Lung (tissue), 12 donors: ENCODE data around the gene CORO6. TPM values are rescaled to one million over a fixed set of nuclear protein-coding genes. Genes with fewer than 3 reads are reported as not detected.

ENCODE experiments used
- ATAC-seq: fragments of 200-7000 bp; cut with Tn5 transposase; one replicate; pipeline ENCODE4 v1.9.1; 2020; ENCODE audit warnings: moderate number of reproducible peaks; ENCODE audit not compliant: insufficient read depth, low FRiP score
- DNase-seq, 3 donors: peaks; one replicate each; pipeline ENCODE4 v3.0.0-alpha.2; 2013 to 2017
- H3K27ac ChIP-seq, 2 donors: one replicate each; pipeline ENCODE4 v1.5.1; 2013; ENCODE audit warnings: mild to moderate bottlenecking in 2 of 2, moderate library complexity in 2 of 2, control low read depth in 1 of 2, inconsistent platforms in 1 of 2, low read depth in 1 of 2, low read length in 1 of 2
- H3K27me3 ChIP-seq, 3 donors: one replicate each; pipeline ENCODE4 v1.5.1; 2013; ENCODE audit warnings: low read length in 2 of 3; ENCODE audit not compliant: control insufficient read depth in 3 of 3, insufficient read depth in 3 of 3
- H3K36me3 ChIP-seq, 4 donors: one replicate each; pipeline ENCODE4 v1.5.1; 2013; ENCODE audit warnings: low read length in 4 of 4, mild to moderate bottlenecking in 1 of 4, moderate library complexity in 1 of 4; ENCODE audit not compliant: control insufficient read depth in 4 of 4, insufficient read depth in 4 of 4
- H3K4me1 ChIP-seq, 5 donors: one replicate each; pipeline ENCODE4 v1.5.1; 2013; ENCODE audit warnings: low read length in 5 of 5, mild to moderate bottlenecking in 2 of 5, moderate library complexity in 1 of 5; ENCODE audit not compliant: control insufficient read depth in 5 of 5, insufficient read depth in 5 of 5
- H3K4me3 ChIP-seq: one replicate; pipeline ENCODE4 v1.5.1; 2013; ENCODE audit warnings: mild to moderate bottlenecking, control low read depth, moderate library complexity
- H3K9ac ChIP-seq, 2 donors: one replicate each; pipeline ENCODE4 v1.5.1; 2013; ENCODE audit warnings: low read length in 2 of 2, control low read depth in 1 of 2; ENCODE audit not compliant: insufficient read depth in 1 of 2
- H3K9me3 ChIP-seq, 4 donors: one replicate each; pipeline ENCODE4 v1.5.1; 2013; ENCODE audit warnings: low read length in 3 of 4, mild to moderate bottlenecking in 1 of 4, moderate library complexity in 1 of 4; ENCODE audit not compliant: control insufficient read depth in 4 of 4, insufficient read depth in 3 of 4
- WGBS, 2 donors: extraction: QIAGEN DNeasy Blood & Tissue Kit; methylation state at CpG; one replicate each; pipeline ENCODE4 v1.1.7; 2013; 5-methylcytosine and 5-hydroxymethylcytosine counted together
- polyA plus RNA-seq, 2 donors: library from polyadenylated mRNA; stranded (reverse); fragments of 200-250 nt; gene quantifications; one replicate each; pipeline ENCODE4 v1.2.1, GENCODE V29; 2013
- total RNA-seq, 2 donors: library from RNA; depleted of rRNA in 1 of 2; stranded (reverse); fragments of >200 nt in 1 of 2; gene quantifications; one replicate each; pipeline ENCODE4 v1.2.1, GENCODE V29; 2014 to 2021
- TF ChIP-seq, protein P1 (sequence below): IDR thresholded peaks from 2 replicates; pipeline ENCODE4 v1.5.1; 2012; ENCODE audit warnings: mild to moderate bottlenecking; ENCODE audit errors: control extremely low read depth, extremely low read depth
- donor health status: control.
- donor health status: control.
- donor health status: Bipolar disorder and iron deficiency.
- donor health status: healthy.
- donor health status: DM: yes; HTN: yes; CAD: no.

CORO6 gene
- total and polyA plus RNA-seq, 4 donors: 1.7 to 14.4 (median 5.9) TPM

DNA sequence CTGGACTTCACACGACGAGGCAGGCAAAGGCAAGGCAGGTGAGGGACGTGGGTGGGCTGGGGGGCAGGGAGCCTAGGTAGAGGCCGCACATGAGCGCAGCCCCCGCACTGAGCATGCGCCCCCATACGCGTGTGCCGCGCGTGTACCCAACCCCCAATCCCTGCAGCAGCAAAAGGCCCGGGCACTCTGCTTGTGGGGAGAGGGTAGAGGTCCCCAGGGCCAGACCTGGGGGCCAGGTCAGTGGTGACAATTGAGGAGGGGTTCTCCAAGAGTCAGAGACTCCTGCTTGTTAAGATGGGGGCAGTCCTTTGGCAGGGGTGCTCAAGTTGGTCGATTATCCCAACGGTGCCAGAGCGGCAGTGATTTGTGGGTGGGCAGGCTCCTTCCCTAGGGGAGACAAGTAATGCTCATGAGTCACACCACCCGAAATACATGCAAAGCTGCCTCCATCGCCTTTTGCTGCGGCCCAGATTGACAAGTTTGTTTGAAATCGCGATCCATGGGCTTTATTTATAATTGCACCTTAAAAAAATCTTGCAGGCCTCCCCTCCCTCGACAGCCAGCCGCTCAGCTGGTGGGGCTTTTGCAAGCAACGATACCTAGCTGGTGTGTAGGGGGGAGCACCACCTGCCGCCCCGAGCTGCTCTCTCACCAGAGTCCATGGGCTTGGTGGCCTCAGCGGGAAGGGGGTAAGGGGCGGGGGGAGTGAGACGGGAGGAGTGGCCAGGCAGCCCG lies 32.1 kb downstream of the CORO6 start:
- Histone ChIP-seq H3K27ac (peak overlapping the region; percentile 51 to 89), H3K9ac (no peak overlapping the region), H3K36me3 (no peaks in the 10 kb centered on the region), H3K27me3 (no peaks in the 10 kb centered on the region), H3K9me3 (no peaks in the 10 kb centered on the region), H3K4me1 (peaks cover 10 to 74% (median 31%) of the 10 kb centered on the region in 5 donors), H3K4me3 (no peak overlapping the region)
- peak in 1 of 3 donors; percentile 17 for DNase-seq
- no peak for ATAC-seq
- TF ChIP-seq, protein P1, sequence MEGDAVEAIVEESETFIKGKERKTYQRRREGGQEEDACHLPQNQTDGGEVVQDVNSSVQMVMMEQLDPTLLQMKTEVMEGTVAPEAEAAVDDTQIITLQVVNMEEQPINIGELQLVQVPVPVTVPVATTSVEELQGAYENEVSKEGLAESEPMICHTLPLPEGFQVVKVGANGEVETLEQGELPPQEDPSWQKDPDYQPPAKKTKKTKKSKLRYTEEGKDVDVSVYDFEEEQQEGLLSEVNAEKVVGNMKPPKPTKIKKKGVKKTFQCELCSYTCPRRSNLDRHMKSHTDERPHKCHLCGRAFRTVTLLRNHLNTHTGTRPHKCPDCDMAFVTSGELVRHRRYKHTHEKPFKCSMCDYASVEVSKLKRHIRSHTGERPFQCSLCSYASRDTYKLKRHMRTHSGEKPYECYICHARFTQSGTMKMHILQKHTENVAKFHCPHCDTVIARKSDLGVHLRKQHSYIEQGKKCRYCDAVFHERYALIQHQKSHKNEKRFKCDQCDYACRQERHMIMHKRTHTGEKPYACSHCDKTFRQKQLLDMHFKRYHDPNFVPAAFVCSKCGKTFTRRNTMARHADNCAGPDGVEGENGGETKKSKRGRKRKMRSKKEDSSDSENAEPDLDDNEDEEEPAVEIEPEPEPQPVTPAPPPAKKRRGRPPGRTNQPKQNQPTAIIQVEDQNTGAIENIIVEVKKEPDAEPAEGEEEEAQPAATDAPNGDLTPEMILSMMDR: no peak
- 38 to 40% methylated on average over 30 of the region's 30 CpGs for WGBS, 2 donors

DNA sequence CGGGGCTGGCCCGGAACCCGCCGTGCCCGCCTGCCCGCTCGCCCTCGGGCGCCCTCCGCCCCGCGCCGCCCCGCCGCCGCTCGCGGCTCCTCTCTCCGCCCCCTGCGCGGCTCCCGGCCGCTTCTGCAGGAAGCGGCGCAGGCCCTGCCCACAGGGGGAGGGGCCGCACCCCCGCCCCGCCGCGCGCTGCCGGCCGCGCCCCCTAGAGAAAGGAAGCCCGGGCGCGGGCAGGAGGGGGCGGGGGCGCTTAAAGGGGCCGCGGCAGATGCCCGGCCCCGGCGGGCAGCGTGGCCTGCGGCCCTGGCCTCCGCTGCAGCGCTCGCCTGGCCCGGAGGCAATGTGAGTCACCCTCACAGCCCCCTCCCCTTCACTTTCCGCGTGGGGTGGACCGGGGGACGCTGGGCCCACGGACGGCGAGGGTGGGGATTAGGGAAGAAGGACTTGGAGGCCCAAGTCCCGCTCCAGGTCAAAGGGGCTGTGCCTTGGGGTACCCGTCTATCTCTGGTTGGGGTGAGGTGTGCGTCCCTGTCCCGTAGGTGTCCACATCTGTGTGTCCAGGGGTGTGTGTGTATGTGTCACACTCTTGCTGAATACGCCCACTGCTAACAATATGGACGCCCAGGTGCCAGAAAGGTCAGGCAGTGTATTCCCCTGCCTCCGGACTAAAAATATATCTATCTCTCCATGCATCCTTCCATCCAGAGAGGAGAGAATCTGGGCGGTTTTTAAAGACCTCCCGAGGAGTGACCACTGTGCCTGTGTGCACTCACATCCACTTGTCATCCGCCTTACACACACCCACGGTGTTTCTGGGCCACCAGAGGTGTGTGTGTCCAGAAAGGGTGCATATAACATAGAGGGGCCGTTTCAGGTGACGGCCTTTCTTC lies 32.9 kb downstream of the CORO6 start, which contains the start of gene GIT1:
Gene GIT1 (minus strand): TSS at position 125 of the 887 bp plus-strand sequence. CDS start 270 bp downstream, outside the sequence.
- Histone ChIP-seq H3K4me3 (peak within 1 kb of the TSS; percentile 80), H3K9me3 (no peaks in the 10 kb centered on the region), H3K4me1 (peaks cover 10 to 75% (median 31%) of the 10 kb centered on the region in 5 donors), H3K27ac (peak within 1 kb of the TSS; percentile 82 to 92), H3K9ac (peak within 1 kb of the TSS in 1 of 2 donors; percentile 71), H3K36me3 (no peaks in the 10 kb centered on the region), H3K27me3 (no peaks in the 10 kb centered on the region)
- ATAC-seq (peak; percentile 80), DNase-seq (peak; percentile 87 to 94 (median 88))
- WGBS, 2 donors: 5 to 7% methylated on average over 44 to 70 of the region's 70 CpGs
- TF ChIP-seq, protein P1: no peak

- Histone ChIP-seq H3K4me1 (peaks cover 7 to 72% (median 33%) of the 10 kb centered on the region in 5 donors), H3K27ac (peak overlapping the region; percentile 80 to 92), H3K36me3 (no peaks in the 10 kb centered on the region), H3K9ac (no peak overlapping the region), H3K9me3 (no peaks in the 10 kb centered on the region), H3K27me3 (no peaks in the 10 kb centered on the region), H3K4me3 (peak overlapping the region; percentile 80)
- TF ChIP-seq, protein P1: no peak
- ATAC-seq (no peak), DNase-seq (peak in 2 of 3 donors; percentile 11 to 28)
- 1% methylated on average over 46 to 72 of the region's 72 CpGs for WGBS, 2 donors
These were observed 33.9 kb downstream of the CORO6 start for GRCh38 chr17:29588562-29589411.
